Stimulated activated CD8-positive, alpha-beta memory T cell treated with anti-CD3 and anti-CD28 coated beads, Interleukin-7, amount 100 ng/mL, for 24 hours (primary cell): ENCODE measurements around the gene RELN.
"Not testable (repeated sequence)": the region's sequence is repeated elsewhere in the genome, so short reads cannot be mapped to it uniquely, and the experiment has no call there.

Experiments used
- DNase-seq: peaks from one replicate; pipeline ENCODE4 v3.0.0-alpha.2; 2020; ENCODE audit warnings: low read depth

Gene RELN

GRCh38 chr7:103843689-103844480 lies 145.6 kb downstream of the RELN start:
- DNase-seq: no peak

GRCh38 chr7:103833401-103833800 lies 156.1 kb downstream of the RELN start:
- DNase-seq: no peak

- DNase-seq: no peak
Measured at GRCh38 chr7:103832438-103832837, 157.0 kb downstream of the RELN start.

GRCh38 chr7:103824251-103824650 lies 165.2 kb downstream of the RELN start:
- no peak for DNase-seq

GRCh38 chr7:103823084-103823483 lies 166.4 kb downstream of the RELN start:
- no peak for DNase-seq

GRCh38 chr7:103821092-103821491 lies 168.4 kb downstream of the RELN start:
- no peak for DNase-seq

- not testable (repeated sequence) for DNase-seq
Measured at GRCh38 chr7:103815972-103816371, 173.5 kb downstream of the RELN start.

- no peak for DNase-seq
Measured at GRCh38 chr7:103813970-103814369, 175.5 kb downstream of the RELN start.

GRCh38 chr7:103811997-103812396 lies 177.5 kb downstream of the RELN start:
- DNase-seq: no peak

GRCh38 chr7:103811290-103811689 lies 178.2 kb downstream of the RELN start:
- no peak for DNase-seq

- no peak for DNase-seq
Measured at GRCh38 chr7:103810112-103810744, 179.2 kb downstream of the RELN start.

- DNase-seq: no peak
Measured at GRCh38 chr7:103809229-103809994, 180.0 kb downstream of the RELN start.

GRCh38 chr7:103805346-103805745 lies 184.1 kb downstream of the RELN start:
- DNase-seq: no peak

GRCh38 chr7:103803631-103804030 lies 185.8 kb downstream of the RELN start:
- DNase-seq: no peak

- no peak for DNase-seq
Measured at GRCh38 chr7:103799298-103799697, 190.2 kb downstream of the RELN start.

GRCh38 chr7:103797647-103798307 lies 191.7 kb downstream of the RELN start:
- DNase-seq: no peak

GRCh38 chr7:103796327-103796962 lies 193.0 kb downstream of the RELN start:
- no peak for DNase-seq

GRCh38 chr7:103795787-103796186 lies 193.7 kb downstream of the RELN start:
- no peak for DNase-seq

- DNase-seq: no peak
Measured at GRCh38 chr7:103795107-103795506, 194.4 kb downstream of the RELN start.

- no peak for DNase-seq
Measured at GRCh38 chr7:103794424-103794823, 195.0 kb downstream of the RELN start.

GRCh38 chr7:103793614-103794013 lies 195.8 kb downstream of the RELN start:
- no peak for DNase-seq

GRCh38 chr7:103791894-103792293 lies 197.6 kb downstream of the RELN start:
- no peak for DNase-seq
